Breast epithelium (tissue), 3 donors: Measurements from ENCODE around the gene MAMSTR.

Source experiments
- CTCF ChIP-seq, 3 donors: fragments of 450-650 bp; IDR thresholded peaks; one replicate each; pipeline ENCODE4 v1.5.1; 2016 to 2017; ENCODE audit warnings: antibody characterized with exemption in 3 of 3, mild to moderate bottlenecking in 3 of 3, moderate library complexity in 3 of 3
- POLR2A ChIP-seq: fragments of 450-650 bp; IDR thresholded peaks from one replicate; pipeline ENCODE4 v1.6.1; 2016; ENCODE audit warnings: antibody characterized with exemption, mild to moderate bottlenecking, moderate library complexity
- POLR2AphosphoS5 ChIP-seq, 3 donors: sonication (generic); formaldehyde crosslinking; IDR thresholded peaks; one replicate each; pipeline ENCODE4 v1.6.1; 2017; ENCODE audit warnings: antibody characterized with exemption in 3 of 3

GRCh38 chr19:48720251-48720612 is 707 bp upstream of the MAMSTR start:
- TF ChIP-seq POLR2AphosphoS5 (IDR thresholded peaks at IDR 0.05) (no peak), CTCF (IDR thresholded peaks at IDR 0.05) (no peak), POLR2A (no peak)
